ENCODE measurements around the gene XK.

XK gene

DNA sequence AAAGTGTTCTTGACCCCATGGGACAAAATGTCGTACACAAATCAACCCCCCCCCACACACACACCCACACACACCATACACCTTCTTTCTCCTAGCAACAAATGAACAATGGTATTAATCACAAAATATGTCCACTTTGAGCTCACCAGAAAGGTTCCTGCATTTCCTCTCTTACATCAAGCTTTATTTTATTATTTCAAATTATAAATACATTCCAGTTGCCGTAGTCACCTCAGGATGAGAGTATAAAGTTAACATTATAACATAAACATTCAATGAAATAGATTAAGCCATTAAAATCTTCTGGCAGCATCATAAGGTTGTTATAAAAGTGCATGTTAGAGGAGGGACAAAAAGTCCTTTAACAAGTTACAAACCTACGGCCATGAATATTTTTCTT, 7.3 kb downstream of the XK start:
- no peak overlapping the region for H3K4me3 ChIP-seq (replicated peaks; ENCODE audit: low read depth, low read length)
- TF ChIP-seq, protein P1, sequence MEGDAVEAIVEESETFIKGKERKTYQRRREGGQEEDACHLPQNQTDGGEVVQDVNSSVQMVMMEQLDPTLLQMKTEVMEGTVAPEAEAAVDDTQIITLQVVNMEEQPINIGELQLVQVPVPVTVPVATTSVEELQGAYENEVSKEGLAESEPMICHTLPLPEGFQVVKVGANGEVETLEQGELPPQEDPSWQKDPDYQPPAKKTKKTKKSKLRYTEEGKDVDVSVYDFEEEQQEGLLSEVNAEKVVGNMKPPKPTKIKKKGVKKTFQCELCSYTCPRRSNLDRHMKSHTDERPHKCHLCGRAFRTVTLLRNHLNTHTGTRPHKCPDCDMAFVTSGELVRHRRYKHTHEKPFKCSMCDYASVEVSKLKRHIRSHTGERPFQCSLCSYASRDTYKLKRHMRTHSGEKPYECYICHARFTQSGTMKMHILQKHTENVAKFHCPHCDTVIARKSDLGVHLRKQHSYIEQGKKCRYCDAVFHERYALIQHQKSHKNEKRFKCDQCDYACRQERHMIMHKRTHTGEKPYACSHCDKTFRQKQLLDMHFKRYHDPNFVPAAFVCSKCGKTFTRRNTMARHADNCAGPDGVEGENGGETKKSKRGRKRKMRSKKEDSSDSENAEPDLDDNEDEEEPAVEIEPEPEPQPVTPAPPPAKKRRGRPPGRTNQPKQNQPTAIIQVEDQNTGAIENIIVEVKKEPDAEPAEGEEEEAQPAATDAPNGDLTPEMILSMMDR (IDR thresholded peaks at IDR 0.05; ENCODE audit: low read depth, low read length, missing control alignments) = no peak
- DNase-seq (ENCODE audit: extremely low read depth, low read depth) = no peak

DNA sequence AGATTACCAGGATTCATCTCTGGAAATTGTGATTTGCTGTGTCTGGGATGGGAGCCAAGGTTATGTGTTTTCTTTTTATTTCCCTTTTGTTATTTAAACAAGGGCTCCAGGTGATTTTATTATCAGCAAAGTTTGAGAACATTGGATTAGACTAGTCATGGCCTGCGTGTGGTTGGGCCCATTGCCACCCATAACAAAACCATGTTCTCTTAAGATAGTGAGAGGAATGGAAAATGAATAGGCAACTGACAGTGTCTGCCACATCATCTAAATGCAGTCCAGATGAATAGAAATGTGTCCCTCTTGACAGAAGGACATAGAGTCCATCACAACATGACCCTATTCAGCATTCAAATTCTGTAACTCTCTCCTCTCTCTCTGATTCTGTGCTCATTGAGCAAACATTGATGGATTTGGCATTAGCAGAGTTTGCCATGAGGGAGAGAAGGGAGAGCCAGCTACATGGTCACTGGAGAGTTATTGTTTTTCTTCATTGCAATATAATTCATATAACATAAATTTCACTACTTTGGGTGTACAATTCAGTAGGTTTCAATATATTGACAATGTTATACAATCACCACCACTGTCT, 11.7 kb downstream of the XK start:
- TF ChIP-seq, protein P1 (IDR thresholded peaks at IDR 0.05; ENCODE audit: low read depth, low read length, missing control alignments) = no peak
- DNase-seq (ENCODE audit: extremely low read depth, low read depth) = no peak
- H3K4me3 ChIP-seq (replicated peaks; ENCODE audit: low read depth, low read length) = no peak overlapping the region

DNA sequence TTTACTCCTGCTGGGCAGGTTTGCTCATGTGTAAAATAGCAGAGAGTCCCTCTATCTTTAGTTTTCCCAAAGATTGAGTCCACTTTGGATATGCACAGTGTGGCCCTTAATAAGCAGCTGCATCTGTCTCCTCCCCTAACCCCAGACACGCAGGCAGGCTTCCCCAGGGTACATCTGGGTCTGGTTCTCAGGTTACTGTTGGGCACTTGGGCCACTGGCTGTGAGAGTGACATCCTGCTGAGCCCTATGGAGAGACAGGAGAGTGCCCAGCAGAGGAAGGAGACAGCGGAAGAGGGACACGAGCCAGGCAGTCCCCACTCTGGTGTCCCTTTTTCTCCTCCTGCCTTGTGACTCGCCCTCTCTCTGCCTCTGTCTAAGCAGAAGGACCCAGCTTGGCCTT, 16.0 kb downstream of the XK start:
- no peak overlapping the region for H3K4me3 ChIP-seq (replicated peaks; ENCODE audit: low read depth, low read length)
- DNase-seq (ENCODE audit: extremely low read depth, low read depth) = no peak
- TF ChIP-seq, protein P1 (IDR thresholded peaks at IDR 0.05; ENCODE audit: low read depth, low read length, missing control alignments) = no peak

DNA sequence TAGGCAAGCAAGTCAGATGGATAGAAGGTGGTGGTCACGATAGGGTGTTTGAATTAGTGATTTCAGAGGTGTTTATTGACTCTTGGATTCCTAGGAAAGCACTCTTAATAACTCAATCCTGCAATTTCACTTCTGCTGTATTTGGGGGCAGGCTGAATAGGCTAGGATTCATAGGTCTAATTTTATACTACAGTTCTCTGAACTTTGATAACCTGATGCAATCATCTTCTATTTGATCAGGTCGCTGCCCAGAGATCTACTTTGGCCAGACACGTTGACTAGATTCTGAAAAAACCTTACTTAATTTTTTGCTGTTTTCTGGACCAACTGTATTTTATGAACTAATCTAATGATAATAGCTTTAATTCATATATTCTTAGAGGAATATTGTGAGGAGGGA, 26.4 kb downstream of the XK start:
- no peak for DNase-seq (ENCODE audit: extremely low read depth, low read depth)
- no peak overlapping the region for H3K4me3 ChIP-seq (replicated peaks; ENCODE audit: low read depth, low read length)
- TF ChIP-seq, protein P1 (IDR thresholded peaks at IDR 0.05; ENCODE audit: low read depth, low read length, missing control alignments) = no peak

DNA sequence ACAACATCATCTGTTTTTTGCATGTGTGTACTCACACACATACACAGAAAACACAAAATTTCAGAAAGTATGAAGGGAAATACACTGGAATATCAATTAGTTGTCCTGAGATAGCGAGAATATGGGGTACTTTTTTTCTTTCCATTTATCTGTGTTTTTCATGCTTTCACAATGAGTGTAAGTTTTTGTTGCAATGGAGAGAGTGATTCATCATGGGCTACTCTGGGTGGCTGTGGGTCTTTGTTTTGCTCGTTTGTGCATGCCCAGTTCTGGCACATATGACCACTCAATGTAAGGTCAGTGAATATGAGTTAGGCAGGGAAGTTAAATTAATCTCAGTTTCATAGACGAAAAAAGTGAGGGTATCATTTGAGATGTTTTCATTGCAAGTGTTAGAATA, 26.9 kb downstream of the XK start:
- TF ChIP-seq, protein P1 (IDR thresholded peaks at IDR 0.05; ENCODE audit: low read depth, low read length, missing control alignments) = no peak
- DNase-seq (ENCODE audit: extremely low read depth, low read depth) = no peak
- no peak overlapping the region for H3K4me3 ChIP-seq (replicated peaks; ENCODE audit: low read depth, low read length)

DNA sequence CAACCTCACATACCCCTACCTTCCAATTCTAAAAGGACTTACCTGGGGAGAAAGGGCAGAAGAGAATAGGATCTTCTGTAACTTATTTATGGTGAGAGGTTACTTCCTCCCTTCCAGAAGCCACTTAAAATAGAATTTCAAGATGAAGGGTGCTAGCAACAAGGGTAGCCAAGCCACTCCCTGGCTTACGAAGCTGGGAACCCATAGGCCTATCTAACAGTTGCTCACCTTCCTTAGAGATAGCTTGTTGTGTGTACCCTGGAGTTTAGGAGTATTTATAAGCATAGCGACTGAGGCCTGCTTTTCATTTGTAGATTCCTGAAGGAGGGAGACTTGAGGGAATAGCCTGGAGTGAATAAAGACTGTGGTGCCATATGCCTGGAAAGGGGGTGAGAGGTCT, 28.9 kb downstream of the XK start:
- TF ChIP-seq, protein P1 (IDR thresholded peaks at IDR 0.05; ENCODE audit: low read depth, low read length, missing control alignments) = no peak
- DNase-seq (ENCODE audit: extremely low read depth, low read depth) = no peak
- H3K4me3 ChIP-seq (replicated peaks; ENCODE audit: low read depth, low read length) = no peak overlapping the region

DNA sequence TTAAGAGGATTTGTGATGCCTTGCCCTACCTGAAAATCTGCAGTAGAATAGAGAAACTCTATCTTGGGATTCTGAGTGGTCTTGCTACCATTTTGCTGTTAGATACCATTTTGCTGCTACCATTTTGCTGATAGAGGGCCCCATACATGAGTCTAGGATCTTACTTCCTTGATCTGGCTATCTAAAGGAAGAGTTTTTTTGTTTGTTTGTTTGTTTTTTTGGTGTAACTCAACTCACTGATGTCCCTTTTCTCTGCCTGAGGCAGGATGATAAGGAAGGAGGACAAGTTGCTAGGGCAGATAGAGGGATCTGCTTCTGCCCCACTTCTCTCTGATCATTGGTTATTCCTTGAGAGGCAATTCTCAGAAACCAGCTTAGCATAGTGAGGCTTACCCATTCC, 31.0 kb downstream of the XK start:
- DNase-seq (ENCODE audit: extremely low read depth, low read depth) = no peak
- TF ChIP-seq, protein P1 (IDR thresholded peaks at IDR 0.05; ENCODE audit: low read depth, low read length, missing control alignments) = no peak
- H3K4me3 ChIP-seq (replicated peaks; ENCODE audit: low read depth, low read length) = no peak overlapping the region

Measured in HFF-Myc (cell line).